ENCODE measurements around the gene GRM8. TPM values are rescaled to one million over a fixed set of nuclear protein-coding genes. Genes with fewer than 3 reads are reported as not detected.

The GRM8 gene
- total and polyA plus RNA-seq, 10 of the 15 experiments (the other 5 are each of a cell fraction or from before 2014, with no cell fraction given), result 0.33 to 7.1 (median 0.45) TPM; not detected in 2

DNA sequence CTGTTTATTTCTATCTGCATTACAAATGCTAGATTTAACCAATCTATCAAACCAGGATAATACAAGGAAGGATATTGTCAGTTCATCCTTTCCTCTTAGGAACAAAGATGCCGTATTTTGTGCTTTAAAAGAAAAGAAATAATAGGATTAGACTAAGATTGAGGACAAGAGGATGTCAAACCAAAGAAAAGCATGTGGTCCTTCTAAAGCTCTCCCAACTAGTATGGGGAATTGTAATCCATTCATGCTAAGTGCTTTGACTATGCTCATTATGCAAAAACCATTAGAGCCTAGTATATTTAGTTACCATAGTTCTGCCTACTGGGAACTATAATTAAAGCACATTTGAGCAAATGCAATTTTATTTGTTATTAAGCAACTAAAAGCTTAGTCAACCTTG lies 280.2 kb downstream of the GRM8 start:
- in situ Hi-C loops (cut with MboI) (no loop called here), intact Hi-C loops (cut with micrococcal nuclease; ENCODE audit: unreplicated experiment) (no loop called here)
- TF ChIP-seq ETV6 (conservative IDR thresholded peaks at IDR 0.05 in 1 of 2, IDR thresholded peaks at IDR 0.05 in 1 of 2; ENCODE audit: borderline replicate concordance in 1 of 2, low read depth in 1 of 2) (no peak), SIX5 (IDR thresholded peaks at IDR 0.05; ENCODE audit: low read depth, low read length, severe bottlenecking) (no peak), ZZZ3 (IDR thresholded peaks at IDR 0.05; ENCODE audit: control insufficient read depth, insufficient read length, low read depth) (no peak), PML (IDR thresholded peaks at IDR 0.05; ENCODE audit: low read length) (no peak), MEF2B (IDR thresholded peaks at IDR 0.05; ENCODE audit: partially characterized antibody, poor library complexity, severe bottlenecking) (no peak), CEBPB (IDR thresholded peaks at IDR 0.05; ENCODE audit: borderline replicate concordance in 1 of 2, low read depth in 2 of 2, low read length in 2 of 2) (no peak), NR2C1 (IDR thresholded peaks at IDR 0.05) (no peak), ZNF384 (IDR thresholded peaks at IDR 0.05; ENCODE audit: borderline replicate concordance, low read depth, low read length) (no peak), MYB (IDR thresholded peaks at IDR 0.05; ENCODE audit: borderline replicate concordance, low read depth, low read length) (no peak), MYC (IDR thresholded peaks at IDR 0.05; ENCODE audit: insufficient read depth, insufficient read length, insufficient replicate concordance, low read length, severe bottlenecking) (no peak), PAX8 (IDR thresholded peaks at IDR 0.05) (no peak), ZNF217 (IDR thresholded peaks at IDR 0.05) (no peak), EZH2 (IDR thresholded peaks at IDR 0.05; ENCODE audit: borderline replicate concordance, control insufficient read depth, low read depth, low read length) (no peak), ASH2L (IDR thresholded peaks at IDR 0.05; ENCODE audit: borderline replicate concordance, low read depth) (no peak), SMARCA5 (IDR thresholded peaks at IDR 0.05) (no peak), WRNIP1 (IDR thresholded peaks at IDR 0.05; ENCODE audit: borderline replicate concordance, low read depth, low read length) (no peak)
- TF ChIP-seq, protein P1, sequence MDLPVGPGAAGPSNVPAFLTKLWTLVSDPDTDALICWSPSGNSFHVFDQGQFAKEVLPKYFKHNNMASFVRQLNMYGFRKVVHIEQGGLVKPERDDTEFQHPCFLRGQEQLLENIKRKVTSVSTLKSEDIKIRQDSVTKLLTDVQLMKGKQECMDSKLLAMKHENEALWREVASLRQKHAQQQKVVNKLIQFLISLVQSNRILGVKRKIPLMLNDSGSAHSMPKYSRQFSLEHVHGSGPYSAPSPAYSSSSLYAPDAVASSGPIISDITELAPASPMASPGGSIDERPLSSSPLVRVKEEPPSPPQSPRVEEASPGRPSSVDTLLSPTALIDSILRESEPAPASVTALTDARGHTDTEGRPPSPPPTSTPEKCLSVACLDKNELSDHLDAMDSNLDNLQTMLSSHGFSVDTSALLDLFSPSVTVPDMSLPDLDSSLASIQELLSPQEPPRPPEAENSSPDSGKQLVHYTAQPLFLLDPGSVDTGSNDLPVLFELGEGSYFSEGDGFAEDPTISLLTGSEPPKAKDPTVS (IDR thresholded peaks at IDR 0.05; ENCODE audit: low read depth, low read length), result no peak
- TF ChIP-seq, protein P2, sequence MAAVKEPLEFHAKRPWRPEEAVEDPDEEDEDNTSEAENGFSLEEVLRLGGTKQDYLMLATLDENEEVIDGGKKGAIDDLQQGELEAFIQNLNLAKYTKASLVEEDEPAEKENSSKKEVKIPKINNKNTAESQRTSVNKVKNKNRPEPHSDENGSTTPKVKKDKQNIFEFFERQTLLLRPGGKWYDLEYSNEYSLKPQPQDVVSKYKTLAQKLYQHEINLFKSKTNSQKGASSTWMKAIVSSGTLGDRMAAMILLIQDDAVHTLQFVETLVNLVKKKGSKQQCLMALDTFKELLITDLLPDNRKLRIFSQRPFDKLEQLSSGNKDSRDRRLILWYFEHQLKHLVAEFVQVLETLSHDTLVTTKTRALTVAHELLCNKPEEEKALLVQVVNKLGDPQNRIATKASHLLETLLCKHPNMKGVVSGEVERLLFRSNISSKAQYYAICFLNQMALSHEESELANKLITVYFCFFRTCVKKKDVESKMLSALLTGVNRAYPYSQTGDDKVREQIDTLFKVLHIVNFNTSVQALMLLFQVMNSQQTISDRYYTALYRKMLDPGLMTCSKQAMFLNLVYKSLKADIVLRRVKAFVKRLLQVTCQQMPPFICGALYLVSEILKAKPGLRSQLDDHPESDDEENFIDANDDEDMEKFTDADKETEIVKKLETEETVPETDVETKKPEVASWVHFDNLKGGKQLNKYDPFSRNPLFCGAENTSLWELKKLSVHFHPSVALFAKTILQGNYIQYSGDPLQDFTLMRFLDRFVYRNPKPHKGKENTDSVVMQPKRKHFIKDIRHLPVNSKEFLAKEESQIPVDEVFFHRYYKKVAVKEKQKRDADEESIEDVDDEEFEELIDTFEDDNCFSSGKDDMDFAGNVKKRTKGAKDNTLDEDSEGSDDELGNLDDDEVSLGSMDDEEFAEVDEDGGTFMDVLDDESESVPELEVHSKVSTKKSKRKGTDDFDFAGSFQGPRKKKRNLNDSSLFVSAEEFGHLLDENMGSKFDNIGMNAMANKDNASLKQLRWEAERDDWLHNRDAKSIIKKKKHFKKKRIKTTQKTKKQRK (IDR thresholded peaks at IDR 0.05; ENCODE audit: low read depth, low read length), result no peak
- TF ChIP-seq, protein P3, sequence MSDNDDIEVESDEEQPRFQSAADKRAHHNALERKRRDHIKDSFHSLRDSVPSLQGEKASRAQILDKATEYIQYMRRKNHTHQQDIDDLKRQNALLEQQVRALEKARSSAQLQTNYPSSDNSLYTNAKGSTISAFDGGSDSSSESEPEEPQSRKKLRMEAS (IDR thresholded peaks at IDR 0.05; ENCODE audit: low read depth, low read length), result no peak
- TF ChIP-seq, protein P4, sequence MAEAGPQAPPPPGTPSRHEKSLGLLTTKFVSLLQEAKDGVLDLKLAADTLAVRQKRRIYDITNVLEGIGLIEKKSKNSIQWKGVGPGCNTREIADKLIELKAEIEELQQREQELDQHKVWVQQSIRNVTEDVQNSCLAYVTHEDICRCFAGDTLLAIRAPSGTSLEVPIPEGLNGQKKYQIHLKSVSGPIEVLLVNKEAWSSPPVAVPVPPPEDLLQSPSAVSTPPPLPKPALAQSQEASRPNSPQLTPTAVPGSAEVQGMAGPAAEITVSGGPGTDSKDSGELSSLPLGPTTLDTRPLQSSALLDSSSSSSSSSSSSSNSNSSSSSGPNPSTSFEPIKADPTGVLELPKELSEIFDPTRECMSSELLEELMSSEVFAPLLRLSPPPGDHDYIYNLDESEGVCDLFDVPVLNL (IDR thresholded peaks at IDR 0.05; ENCODE audit: low read depth, low read length), result no peak
- SMC1A ChIA-PET (ENCODE audit: uncharacterized antibody, unreplicated experiment), result no interaction called here
- H2AFZ ChIP-seq (ENCODE audit: control insufficient read depth, low read depth, low read length), result no peak overlapping the region
- BruUV-seq (replicated peaks), result no TSS peak
- RAD21 ChIA-PET (ENCODE audit: unreplicated experiment), result no interaction called here
- H3K27me3 ChIP-seq (replicated peaks in 1 of 2; ENCODE audit: control insufficient read depth in 2 of 2, insufficient read depth in 2 of 2, low read length in 1 of 2), result no peaks in the 10 kb centered on the region
- no peaks in the 10 kb centered on the region for H3K36me3 ChIP-seq (ENCODE audit: control insufficient read depth in 2 of 2, insufficient read depth in 2 of 2, low read length in 1 of 2)
- no peak overlapping the region for H3K4me3 ChIP-seq
- H3K9ac ChIP-seq (ENCODE audit: control insufficient read depth, insufficient read depth, low read length), result no peak overlapping the region
- ATAC-seq (no peak), DNase-seq (ENCODE audit: low read depth, low spot score) (no peak), FAIRE-seq (no peak)
- no peak overlapping the region for H3K27ac ChIP-seq (ENCODE audit: control insufficient read depth, insufficient read depth)
- whole genome bisulfite sequencing (ENCODE audit: insufficient coverage, insufficient replicate concordance, low lambda C conversion rate, missing lambda C conversion rate), result 39% methylated on average over 1 of the region's 1 CpG
- POLR2A ChIA-PET, result no interaction called here
- no peaks in the 10 kb centered on the region for H3K79me2 ChIP-seq (ENCODE audit: control insufficient read depth, insufficient read depth, low read length)
- no peaks in the 10 kb centered on the region for H3K9me3 ChIP-seq (replicated peaks; ENCODE audit: control insufficient read depth, insufficient read depth, low read length)
- no peaks in the 10 kb centered on the region for H4K20me1 ChIP-seq (ENCODE audit: control insufficient read depth, insufficient read depth)
- CTCF ChIA-PET, result no interaction called here
- H3K4me1 ChIP-seq (ENCODE audit: control insufficient read depth, insufficient read depth, low read length), result no peaks in the 10 kb centered on the region
- H3K4me2 ChIP-seq (ENCODE audit: control insufficient read depth, insufficient read depth), result no peak overlapping the region

All from GM12878 (cell line).